ENCODE results near the gene FAM162B.
"Not testable (repeated sequence)": the region's sequence is repeated elsewhere in the genome, so short reads cannot be mapped to it uniquely, and the experiment has no call there.

The FAM162B gene

GRCh38 chr6:116714761-116715160 is 50.8 kb downstream of the FAM162B start:
- Histone ChIP-seq H3K4me3 (ENCODE audit: low read length) (no peak overlapping the region), H3K27ac (ENCODE audit: low read depth, low read length) (no peak overlapping the region), H3K79me2 (ENCODE audit: control insufficient read depth, low read length) (no peaks in the 10 kb centered on the region), H3K9me3 (ENCODE audit: control insufficient read depth, insufficient read depth, low read length) (no peaks in the 10 kb centered on the region), H3K9me2 (replicated peaks; ENCODE audit: control insufficient read depth, low read length) (no peaks in the 10 kb centered on the region), H3K4me1 (ENCODE audit: control insufficient read depth, low read length) (no peaks in the 10 kb centered on the region), H3K36me3 (ENCODE audit: control insufficient read depth, low read length) (peaks cover 58% of the 10 kb centered on the region), H3K27me3 (ENCODE audit: control insufficient read depth, low read length) (no peaks in the 10 kb centered on the region), H4K20me1 (ENCODE audit: control insufficient read depth, insufficient read depth, low read depth, low read length) (no peaks in the 10 kb centered on the region), H3K4me2 (ENCODE audit: low read length) (no peak overlapping the region), H3F3A (ENCODE audit: control insufficient read depth, insufficient read depth) (no peaks in the 10 kb centered on the region)
- TF ChIP-seq EZH2phosphoT487 (IDR thresholded peaks at IDR 0.05; ENCODE audit: borderline replicate concordance, low read length): no peak
- TF ChIP-seq, protein P1, sequence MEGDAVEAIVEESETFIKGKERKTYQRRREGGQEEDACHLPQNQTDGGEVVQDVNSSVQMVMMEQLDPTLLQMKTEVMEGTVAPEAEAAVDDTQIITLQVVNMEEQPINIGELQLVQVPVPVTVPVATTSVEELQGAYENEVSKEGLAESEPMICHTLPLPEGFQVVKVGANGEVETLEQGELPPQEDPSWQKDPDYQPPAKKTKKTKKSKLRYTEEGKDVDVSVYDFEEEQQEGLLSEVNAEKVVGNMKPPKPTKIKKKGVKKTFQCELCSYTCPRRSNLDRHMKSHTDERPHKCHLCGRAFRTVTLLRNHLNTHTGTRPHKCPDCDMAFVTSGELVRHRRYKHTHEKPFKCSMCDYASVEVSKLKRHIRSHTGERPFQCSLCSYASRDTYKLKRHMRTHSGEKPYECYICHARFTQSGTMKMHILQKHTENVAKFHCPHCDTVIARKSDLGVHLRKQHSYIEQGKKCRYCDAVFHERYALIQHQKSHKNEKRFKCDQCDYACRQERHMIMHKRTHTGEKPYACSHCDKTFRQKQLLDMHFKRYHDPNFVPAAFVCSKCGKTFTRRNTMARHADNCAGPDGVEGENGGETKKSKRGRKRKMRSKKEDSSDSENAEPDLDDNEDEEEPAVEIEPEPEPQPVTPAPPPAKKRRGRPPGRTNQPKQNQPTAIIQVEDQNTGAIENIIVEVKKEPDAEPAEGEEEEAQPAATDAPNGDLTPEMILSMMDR (IDR thresholded peaks at IDR 0.05; ENCODE audit: low read depth, low read length, poor library complexity, severe bottlenecking): no peak

DNA sequence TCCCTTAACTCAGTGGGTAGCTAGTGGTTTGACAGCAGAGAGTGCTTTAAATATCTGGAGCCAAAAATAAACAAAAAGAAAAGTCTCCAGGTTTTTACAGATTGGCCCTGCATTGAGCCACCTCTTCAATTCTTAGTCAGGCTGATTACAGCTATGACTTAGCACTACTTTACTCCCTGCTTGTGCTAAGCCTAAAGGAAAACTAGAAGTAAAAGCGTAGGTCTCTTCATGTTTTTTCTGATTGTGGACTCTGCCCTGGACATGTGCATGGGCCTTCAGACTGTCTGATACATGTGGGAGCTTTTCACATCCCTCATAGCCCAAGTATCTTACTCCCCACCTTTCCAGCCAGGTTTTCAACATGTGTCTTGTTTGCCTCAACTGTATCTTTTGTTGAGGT is 51.2 kb downstream of the FAM162B start:
- H3K9me3 ChIP-seq (ENCODE audit: control insufficient read depth, insufficient read depth, low read length): no peaks in the 10 kb centered on the region
- no peaks in the 10 kb centered on the region for H3K4me1 ChIP-seq (ENCODE audit: control insufficient read depth, low read length)
- H3K9me2 ChIP-seq (replicated peaks; ENCODE audit: control insufficient read depth, low read length): no peaks in the 10 kb centered on the region
- no peaks in the 10 kb centered on the region for H3K79me2 ChIP-seq (ENCODE audit: control insufficient read depth, low read length)
- peaks cover 56% of the 10 kb centered on the region for H3K36me3 ChIP-seq (ENCODE audit: control insufficient read depth, low read length)
- TF ChIP-seq, protein P1 (IDR thresholded peaks at IDR 0.05; ENCODE audit: low read depth, low read length, poor library complexity, severe bottlenecking): no peak
- no peak for TF ChIP-seq EZH2phosphoT487 (IDR thresholded peaks at IDR 0.05; ENCODE audit: borderline replicate concordance, low read length)
- no peak overlapping the region for H3K27ac ChIP-seq (ENCODE audit: low read depth, low read length)
- H3K4me2 ChIP-seq (ENCODE audit: low read length): no peak overlapping the region
- no peaks in the 10 kb centered on the region for H3F3A ChIP-seq (ENCODE audit: control insufficient read depth, insufficient read depth)
- no peaks in the 10 kb centered on the region for H3K27me3 ChIP-seq (ENCODE audit: control insufficient read depth, low read length)
- no peaks in the 10 kb centered on the region for H4K20me1 ChIP-seq (ENCODE audit: control insufficient read depth, insufficient read depth, low read depth, low read length)
- H3K4me3 ChIP-seq (ENCODE audit: low read length): no peak overlapping the region

DNA sequence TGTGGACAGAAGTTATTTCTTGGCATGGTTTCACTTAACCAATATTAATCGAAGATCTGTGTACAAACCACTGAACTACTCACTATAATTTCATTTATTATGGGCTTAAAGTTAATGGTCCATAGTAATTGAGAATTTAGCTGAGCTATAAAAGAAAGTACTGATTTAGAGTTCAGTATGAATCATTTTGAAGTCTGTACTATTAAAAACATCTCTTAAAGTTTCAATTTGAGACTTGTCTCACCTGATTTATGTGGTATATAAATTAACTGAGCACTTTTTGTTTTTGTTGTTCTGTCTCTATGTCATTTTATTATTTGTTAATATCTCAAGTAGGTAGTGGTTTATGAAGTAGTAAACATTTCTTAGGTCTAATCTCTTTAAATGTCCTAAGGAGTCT is 59.6 kb downstream of the FAM162B start:
- TF ChIP-seq, protein P1 (IDR thresholded peaks at IDR 0.05; ENCODE audit: low read depth, low read length, poor library complexity, severe bottlenecking): no peak
- TF ChIP-seq EZH2phosphoT487 (IDR thresholded peaks at IDR 0.05; ENCODE audit: borderline replicate concordance, low read length): no peak

DNA sequence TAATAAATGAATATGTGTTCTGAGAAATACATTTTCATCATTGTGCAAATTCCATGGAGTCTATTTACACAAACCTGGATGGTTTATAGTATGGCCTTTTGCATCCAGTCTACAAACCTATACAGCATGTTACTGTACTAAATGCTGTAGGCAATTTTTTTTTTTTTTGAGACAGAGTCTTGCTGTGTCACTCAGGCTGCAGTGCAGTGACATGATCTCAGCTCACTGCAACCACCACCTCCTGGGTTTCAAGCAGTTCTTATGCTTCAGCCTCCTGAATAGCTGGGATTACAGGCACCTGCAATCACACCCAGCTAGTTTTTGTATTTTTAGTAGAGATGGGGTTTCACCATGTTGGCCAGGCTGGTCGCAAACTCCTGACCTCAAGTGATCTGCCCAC is 61.6 kb downstream of the FAM162B start:
- not testable (repeated sequence) for H4K20me1 ChIP-seq (ENCODE audit: control insufficient read depth, insufficient read depth, low read depth, low read length); H3K27me3 ChIP-seq (ENCODE audit: control insufficient read depth, low read length); H3K9me3 ChIP-seq (ENCODE audit: control insufficient read depth, insufficient read depth, low read length); H3F3A ChIP-seq (ENCODE audit: control insufficient read depth, insufficient read depth); H3K27ac ChIP-seq (ENCODE audit: low read depth, low read length); H3K4me1 ChIP-seq (ENCODE audit: control insufficient read depth, low read length); H3K4me3 ChIP-seq (ENCODE audit: low read length); H3K79me2 ChIP-seq (ENCODE audit: control insufficient read depth, low read length); H3K9me2 ChIP-seq (replicated peaks; ENCODE audit: control insufficient read depth, low read length); H3K4me2 ChIP-seq (ENCODE audit: low read length)
- H3K36me3 ChIP-seq (ENCODE audit: control insufficient read depth, low read length): peaks cover 75% of the 10 kb centered on the region

More for the DNA sequence above, 59.6 kb downstream of the FAM162B start:
- Histone ChIP-seq H3K27me3 (ENCODE audit: control insufficient read depth, low read length) (no peaks in the 10 kb centered on the region), H3K4me2 (ENCODE audit: low read length) (no peak overlapping the region), H3K9me2 (replicated peaks; ENCODE audit: control insufficient read depth, low read length) (no peaks in the 10 kb centered on the region), H3K27ac (ENCODE audit: low read depth, low read length) (no peak overlapping the region), H4K20me1 (ENCODE audit: control insufficient read depth, insufficient read depth, low read depth, low read length) (no peaks in the 10 kb centered on the region), H3K79me2 (ENCODE audit: control insufficient read depth, low read length) (no peaks in the 10 kb centered on the region), H3K9me3 (ENCODE audit: control insufficient read depth, insufficient read depth, low read length) (no peaks in the 10 kb centered on the region), H3K4me1 (ENCODE audit: control insufficient read depth, low read length) (no peaks in the 10 kb centered on the region), H3K36me3 (ENCODE audit: control insufficient read depth, low read length) (peaks cover 64% of the 10 kb centered on the region), H3F3A (ENCODE audit: control insufficient read depth, insufficient read depth) (no peaks in the 10 kb centered on the region), H3K4me3 (ENCODE audit: low read length) (no peak overlapping the region)
